Gastroesophageal sphincter (tissue), 3 donors: ENCODE measurements around the gene CTNNA3.

Source experiments
- EP300 ChIP-seq: sonication (generic); formaldehyde crosslinking; IDR thresholded peaks from one replicate; pipeline ENCODE4 v1.6.1; 2017; ENCODE audit warnings: antibody characterized with exemption, mild to moderate bottlenecking
- POLR2AphosphoS5 ChIP-seq: sonication (generic); formaldehyde crosslinking; IDR thresholded peaks from one replicate; pipeline ENCODE4 v1.6.1; 2017; ENCODE audit warnings: antibody characterized with exemption
- TF ChIP-seq, protein P1 (sequence below), 4 experiments: fragments of 200-600 bp in 2 of 4; fragments of 450-650 bp in 2 of 4; sonication (generic) in 1 of 4; IDR thresholded peaks; one replicate each; pipeline ENCODE4 v1.5.1; 2017 to 2019; ENCODE audit warnings: antibody characterized with exemption in 4 of 4, mild to moderate bottlenecking in 2 of 4, moderate library complexity in 2 of 4

DNA sequence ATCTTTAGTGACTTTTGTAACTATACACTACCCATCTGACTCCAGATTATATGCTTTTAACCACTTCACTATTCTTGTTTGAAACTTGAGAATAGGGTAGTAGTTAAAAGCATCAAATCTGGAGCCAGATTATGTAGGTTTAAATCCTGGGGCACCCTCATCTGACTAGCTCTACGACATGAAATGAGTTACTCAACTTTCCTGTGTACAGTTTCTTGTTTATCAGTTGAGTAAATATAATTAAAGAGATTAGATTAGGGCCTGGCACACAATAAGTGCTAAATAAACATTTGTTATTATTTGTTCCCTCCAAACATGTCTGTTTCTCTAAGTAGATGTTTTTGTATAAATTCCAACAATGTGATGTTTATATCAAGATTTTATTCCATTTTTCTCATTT lies 1255.4 kb downstream of the CTNNA3 start:
- TF ChIP-seq, protein P1, sequence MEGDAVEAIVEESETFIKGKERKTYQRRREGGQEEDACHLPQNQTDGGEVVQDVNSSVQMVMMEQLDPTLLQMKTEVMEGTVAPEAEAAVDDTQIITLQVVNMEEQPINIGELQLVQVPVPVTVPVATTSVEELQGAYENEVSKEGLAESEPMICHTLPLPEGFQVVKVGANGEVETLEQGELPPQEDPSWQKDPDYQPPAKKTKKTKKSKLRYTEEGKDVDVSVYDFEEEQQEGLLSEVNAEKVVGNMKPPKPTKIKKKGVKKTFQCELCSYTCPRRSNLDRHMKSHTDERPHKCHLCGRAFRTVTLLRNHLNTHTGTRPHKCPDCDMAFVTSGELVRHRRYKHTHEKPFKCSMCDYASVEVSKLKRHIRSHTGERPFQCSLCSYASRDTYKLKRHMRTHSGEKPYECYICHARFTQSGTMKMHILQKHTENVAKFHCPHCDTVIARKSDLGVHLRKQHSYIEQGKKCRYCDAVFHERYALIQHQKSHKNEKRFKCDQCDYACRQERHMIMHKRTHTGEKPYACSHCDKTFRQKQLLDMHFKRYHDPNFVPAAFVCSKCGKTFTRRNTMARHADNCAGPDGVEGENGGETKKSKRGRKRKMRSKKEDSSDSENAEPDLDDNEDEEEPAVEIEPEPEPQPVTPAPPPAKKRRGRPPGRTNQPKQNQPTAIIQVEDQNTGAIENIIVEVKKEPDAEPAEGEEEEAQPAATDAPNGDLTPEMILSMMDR (IDR thresholded peaks at IDR 0.05): no peak
- TF ChIP-seq EP300 (no peak), POLR2AphosphoS5 (no peak)
